HG03432 (cell line): ENCODE results near the gene TMEM238L.

Experiments used
- ATAC-seq: cut with Tn5 transposase; IDR thresholded peaks from one replicate; pipeline ENCODE4 v1.9.1; 2021; ENCODE audit warnings: mild to moderate bottlenecking, moderate library complexity; ENCODE audit not compliant: unreplicated experiment

Gene TMEM238L

DNA sequence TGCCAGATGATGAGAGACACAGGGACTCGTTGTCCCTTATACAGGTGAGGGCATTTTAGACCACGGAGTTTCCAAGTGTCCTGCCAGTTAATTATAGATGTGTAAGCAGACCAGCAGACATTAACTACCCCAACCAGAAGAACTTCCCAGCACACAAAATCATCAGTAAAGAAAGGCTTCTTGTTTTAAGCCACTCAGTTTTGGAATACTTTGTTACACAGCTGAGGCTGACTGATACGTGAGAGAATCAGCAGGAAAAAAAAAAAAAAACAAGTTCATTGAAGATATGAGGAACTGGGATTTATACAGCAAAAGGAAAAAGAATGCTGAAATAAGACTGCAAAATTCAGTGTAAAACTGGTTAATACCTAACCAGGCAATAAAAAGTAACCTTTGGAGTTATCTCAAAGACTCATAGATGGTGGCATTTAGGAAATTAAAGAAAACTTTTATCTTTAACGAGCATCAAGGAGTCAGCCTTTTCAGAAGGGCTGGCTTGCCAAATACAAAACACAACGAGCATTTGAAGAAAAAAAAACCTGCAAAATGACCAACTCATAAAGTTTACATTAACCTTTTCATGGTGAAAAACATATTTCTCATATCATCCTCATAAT is 28.1 kb downstream of the TMEM238L start:
- no peak for ATAC-seq

DNA sequence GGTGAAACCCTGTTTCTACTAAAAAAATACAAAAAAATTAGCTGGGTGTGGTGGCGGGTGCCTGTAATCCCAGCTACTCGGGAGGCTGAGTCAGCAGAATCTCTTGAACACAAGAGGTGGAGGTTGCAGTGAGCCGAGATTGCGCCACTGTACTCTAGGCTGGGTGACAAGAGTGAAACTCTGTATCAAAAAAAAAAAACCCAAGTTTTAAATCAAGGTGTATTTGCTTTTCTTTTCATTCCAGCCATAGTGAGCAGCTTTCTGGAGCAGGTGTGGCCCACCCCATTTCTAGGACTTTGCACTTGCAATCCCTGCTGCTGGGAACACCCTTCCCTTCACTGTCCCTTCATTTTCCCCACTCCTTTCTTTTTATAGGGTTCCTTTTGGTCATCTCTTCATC is 28.8 kb downstream of the TMEM238L start:
- ATAC-seq = no peak

DNA sequence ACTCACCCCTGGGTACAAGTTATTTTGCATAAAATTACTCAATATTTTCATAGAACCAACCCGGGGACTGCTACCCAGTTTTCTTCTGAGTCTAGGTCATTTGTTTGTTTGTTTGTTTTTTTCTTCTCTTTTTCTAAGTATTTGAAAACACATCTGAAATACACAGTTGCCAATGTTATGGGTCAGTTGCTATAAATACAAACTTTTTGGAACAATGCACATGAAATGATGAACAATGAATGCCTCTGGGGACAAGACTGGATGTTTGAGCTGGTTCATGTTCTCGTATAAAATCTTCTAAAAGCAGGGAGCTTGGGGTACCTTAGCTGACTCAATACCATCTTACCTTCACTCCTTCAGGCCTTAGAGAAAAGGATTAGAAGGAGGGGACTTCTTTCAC is 30.5 kb downstream of the TMEM238L start:
- ATAC-seq = no peak

DNA sequence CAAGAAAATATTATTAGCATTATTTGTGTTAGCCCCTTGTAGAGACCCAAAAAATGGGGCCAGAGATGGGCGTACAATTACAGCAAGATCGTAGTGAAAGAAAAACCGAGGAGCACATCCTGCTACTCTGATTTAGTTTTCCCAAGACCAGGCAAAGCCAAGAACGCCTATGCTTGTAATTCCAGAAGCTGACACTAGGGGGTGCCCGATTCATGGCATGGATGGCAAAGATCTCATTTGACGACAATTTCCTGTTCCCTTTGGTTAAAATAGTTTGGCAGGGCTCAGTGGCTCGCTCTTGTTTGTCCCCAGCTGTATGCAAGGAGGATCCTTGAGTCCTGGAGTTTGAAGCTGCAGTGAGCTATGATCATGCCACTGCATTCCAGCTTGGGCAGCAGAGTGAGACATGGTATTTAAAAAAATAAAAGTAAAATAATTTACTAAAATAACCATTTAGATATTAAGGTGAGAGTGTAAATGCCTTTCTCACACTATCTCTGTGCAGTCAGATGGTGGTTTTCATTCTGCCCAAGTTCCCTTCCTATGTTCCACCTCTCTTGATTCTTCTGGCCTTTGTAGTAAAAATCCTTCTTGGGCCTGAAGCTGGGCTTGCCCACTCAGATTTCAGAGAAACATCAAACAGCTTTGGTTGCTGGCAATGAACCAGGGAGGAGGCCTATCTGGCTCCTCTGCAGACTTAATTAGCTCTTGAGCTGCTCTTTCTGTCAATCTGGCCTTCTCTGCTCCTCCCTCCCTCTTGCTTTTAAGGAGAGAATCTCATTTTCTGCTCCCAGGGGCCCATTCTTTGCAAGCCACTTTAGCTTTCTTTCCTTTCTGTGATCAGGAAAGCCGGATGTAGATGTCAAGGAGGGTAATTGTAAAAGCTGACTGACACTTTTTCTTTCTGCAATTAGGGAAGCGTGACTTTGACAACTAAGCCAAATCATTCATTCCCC is 31.2 kb downstream of the TMEM238L start:
- no peak for ATAC-seq

DNA sequence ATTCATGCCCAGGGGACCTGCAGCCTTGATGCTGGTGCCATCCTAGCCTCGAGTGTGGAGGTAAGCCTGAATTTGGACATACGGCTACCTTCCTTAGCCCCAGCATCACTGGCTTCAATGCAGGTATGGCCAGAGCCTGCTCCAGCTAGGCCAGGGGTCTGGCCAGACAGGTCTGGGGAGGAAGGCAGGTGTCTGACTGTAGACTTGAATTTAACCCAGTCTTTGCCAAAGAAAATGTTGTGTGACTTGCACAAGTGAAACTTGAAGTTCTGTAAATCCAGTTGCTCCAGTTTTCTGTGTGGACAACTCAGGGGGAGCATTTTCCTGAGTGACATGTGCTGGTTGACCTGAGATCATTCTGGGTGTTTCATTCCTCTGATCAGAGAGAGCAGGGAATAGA is 32.8 kb downstream of the TMEM238L start:
- ATAC-seq = no peak

DNA sequence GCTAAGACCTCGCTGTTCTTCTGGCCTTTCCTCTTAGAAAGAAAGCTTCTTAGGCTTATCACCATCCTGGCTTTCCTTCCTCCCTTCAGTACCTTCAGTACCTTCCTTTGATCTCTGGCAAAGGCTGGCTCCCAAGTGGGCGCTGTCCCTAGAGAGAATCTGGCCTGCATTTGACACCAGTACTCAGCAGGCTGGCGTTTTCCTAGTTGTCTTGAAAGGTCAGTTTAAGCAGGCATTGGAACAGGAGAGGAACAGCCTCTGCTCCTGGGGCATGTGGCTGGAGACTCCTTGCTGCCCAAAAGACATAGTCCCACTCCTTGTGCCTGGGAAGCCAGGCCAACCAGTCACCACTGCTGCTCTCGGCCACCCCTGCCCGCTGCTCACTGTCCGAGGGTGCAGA is 34.1 kb downstream of the TMEM238L start:
- no peak for ATAC-seq

DNA sequence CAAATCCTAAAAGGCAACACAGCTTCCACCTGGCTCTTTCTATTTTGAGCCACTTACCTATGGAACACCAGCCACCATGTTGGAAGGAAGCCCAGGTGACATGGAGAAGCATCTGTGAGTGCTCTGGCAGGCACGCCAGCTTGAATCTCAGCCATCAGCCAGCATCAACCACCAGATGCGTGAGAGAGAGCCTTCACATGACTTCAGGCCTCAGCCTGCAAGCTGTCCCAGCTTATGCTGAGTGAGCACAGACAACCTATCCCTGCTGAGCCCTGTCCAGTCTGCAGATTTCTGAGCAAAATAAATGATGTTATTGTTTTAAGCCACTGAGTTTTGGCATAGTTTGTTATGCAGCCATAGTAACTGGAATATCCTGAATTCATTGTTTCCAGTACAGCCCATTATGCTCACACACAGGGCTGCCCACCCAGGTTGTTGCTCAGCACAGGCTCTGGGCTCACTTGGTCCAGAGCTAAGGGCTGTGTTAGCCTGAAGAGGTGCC is 35.1 kb downstream of the TMEM238L start:
- ATAC-seq = no peak

DNA sequence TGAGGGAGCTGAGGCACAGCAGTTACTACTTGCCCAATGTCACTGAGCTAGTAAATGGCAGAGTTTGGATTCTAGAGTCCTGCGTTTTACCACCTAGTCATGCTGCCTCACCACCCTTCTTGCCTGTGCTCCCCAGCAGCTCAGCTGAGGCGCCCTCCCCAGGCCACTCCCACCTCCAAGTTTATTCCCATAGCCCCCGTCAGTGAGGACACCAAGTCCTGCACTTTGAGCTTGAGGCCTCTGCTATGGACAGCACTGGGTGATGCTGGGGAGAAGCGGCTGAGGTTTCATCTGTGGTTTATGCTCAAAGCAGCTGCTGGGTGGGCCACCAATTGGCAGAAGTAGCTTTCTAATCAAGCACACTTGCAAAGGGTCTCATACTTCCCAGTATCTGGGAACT is 36.7 kb downstream of the TMEM238L start:
- ATAC-seq = no peak

DNA sequence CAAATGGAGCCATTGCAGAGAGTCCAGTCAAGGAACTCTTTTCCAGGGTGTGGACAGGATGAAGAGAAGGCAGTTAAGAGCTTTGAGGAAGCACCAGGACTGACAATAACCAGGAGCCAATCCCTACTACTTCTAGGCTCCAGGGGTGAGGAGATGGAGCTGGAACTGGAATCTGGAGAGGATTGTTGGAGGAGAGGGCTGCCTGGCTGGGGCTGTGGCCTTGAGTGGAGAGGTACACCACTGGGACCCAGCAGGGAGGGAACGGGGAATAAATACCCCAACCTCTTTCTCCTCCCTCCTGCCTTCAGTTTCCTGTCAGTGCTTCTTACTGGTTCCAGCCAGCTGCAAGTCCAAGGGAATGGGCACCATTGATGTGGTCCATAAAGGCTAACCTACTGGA is 41.9 kb downstream of the TMEM238L start:
- ATAC-seq = no peak

DNA sequence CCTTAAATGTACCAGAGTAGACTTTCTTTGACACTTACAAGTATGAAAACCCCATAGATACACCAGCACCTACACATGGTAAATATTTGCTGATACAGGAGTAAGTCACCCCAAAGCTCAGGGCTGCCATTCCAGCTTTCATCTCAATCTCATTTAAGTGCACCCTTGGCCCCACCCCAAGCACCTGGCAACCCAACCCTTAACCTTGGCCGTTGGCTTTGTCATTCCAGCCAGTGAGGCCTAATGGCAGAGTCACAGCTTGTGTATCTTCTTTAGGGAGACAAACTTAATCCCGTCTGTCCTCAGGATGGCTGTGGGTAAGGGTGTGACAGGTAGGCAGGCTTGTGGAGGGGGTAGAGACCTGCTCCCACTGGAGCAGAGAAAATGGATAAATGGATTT is 42.6 kb downstream of the TMEM238L start:
- no peak for ATAC-seq

DNA sequence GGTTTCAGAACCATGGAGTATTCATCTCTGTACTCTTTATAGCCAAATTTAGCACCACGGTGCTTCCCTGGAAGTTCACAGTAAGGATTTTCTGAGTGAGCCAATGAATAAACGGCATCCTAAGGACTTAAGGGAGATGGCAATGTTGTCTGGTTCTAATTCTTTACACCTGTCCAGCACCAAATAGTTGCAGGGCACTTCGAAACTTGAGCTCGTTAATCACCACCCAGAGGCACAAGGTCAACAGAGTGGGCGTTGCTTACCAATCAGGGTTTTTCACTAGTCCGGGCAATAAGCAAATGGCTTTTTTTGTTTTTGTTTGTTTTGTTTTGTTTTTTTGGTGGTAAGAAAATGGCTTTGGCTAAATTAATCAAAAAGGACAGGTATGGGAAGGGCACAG is 45.8 kb downstream of the TMEM238L start:
- ATAC-seq = no peak

DNA sequence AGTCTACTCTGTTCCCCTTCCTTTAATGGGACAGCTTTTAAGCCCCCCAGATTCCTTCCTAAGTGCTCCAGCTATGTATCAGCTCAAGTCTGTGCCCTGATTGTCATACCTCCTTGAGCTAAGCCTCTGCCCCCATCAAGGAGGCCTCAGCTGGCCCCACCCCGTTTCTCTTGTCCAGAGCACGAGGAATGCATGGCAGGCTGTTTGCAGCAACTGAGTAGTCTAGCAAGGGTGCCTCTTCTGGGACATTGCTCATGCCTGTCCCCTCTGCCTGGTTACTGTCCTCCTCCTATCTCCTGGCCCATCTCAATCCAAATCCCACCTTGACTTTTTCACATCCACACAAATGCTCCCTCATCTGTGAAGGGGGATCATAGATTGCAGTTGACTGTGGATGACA is 46.3 kb downstream of the TMEM238L start:
- ATAC-seq = no peak

DNA sequence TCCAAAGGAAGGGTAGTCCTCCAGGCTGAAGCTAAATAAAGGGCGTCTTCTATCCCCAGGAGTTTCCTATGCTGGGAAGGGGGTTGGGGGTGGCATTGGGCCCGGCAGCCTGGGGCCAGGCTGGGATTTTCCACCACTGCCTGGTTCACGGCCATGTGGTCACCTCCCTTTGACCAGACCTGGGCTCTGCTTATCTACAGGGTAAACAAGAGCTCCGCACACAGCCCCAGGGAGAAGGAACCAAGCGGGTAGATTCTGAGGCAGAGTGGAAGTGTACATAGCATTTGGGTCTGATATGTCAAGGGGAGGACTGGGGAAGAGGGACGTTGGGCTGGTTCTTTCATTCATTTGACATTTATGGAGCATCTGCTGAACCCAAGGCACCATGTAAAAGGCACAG is 46.8 kb downstream of the TMEM238L start:
- no peak for ATAC-seq

DNA sequence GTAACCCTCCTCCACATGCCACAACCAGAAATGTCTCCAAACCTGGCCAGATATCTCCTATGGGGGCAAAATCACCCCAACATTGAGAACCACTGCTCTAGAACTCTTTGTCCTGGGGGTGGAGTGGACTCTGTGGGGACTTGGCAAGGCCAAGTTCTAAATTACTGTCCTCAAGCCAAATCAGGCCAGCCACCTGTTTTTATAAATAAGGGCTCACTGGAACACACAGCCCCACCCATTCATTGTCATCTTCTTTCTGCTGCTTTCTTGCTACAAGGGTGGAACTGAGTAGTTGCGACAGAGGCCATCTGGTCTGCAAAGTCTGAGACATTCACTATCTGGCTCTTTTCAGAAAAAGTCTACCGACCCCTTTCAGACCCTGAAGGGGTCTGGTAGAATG is 47.3 kb downstream of the TMEM238L start:
- no peak for ATAC-seq

DNA sequence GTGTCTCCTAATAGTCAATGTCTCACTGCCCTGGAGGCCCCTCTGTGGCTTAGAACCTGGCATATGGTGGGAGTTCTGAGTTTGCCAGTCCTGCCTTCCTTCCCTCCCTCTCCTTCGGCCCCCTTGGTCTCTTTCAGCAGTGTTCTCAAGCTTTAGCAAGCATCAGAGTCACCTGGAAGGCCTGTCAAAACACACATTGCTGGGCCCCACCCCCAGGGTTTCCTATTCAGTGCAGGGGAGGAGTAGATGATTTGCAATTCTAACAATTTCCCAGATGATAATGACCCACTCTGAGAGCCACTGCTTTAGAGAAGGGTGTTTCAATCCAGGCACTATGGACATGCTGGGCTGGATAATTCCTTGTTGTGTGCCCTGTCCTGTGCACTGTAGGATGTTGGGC is 47.7 kb downstream of the TMEM238L start:
- ATAC-seq = no peak

DNA sequence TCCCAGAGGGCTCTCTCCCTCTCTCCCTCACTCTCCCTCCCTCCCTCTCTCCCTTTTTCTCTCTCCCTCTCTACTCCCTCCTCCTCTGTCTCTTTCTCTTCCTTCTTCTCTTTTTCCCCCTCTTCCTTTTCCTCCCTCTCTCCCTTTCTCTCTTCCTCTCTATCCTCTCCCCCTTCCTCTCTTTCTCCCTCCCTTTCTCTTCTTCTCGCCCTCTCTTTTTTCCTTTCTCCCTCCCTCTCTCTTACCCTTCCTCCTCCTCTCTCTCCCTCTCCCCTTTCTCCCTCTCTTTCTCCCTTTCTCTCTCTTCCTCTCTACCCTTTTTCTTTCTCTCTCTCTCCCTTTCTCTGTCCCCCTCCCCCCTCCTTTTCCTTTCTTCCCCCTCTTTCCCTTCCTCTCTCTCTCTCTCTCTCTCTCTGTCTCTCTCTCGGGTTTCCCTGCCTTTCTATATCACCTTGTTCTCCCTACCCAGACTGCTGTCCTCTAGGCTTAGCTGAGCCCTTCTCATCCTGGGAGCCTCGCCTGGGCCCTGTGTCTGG is 48.2 kb downstream of the TMEM238L start:
- no peak for ATAC-seq

DNA sequence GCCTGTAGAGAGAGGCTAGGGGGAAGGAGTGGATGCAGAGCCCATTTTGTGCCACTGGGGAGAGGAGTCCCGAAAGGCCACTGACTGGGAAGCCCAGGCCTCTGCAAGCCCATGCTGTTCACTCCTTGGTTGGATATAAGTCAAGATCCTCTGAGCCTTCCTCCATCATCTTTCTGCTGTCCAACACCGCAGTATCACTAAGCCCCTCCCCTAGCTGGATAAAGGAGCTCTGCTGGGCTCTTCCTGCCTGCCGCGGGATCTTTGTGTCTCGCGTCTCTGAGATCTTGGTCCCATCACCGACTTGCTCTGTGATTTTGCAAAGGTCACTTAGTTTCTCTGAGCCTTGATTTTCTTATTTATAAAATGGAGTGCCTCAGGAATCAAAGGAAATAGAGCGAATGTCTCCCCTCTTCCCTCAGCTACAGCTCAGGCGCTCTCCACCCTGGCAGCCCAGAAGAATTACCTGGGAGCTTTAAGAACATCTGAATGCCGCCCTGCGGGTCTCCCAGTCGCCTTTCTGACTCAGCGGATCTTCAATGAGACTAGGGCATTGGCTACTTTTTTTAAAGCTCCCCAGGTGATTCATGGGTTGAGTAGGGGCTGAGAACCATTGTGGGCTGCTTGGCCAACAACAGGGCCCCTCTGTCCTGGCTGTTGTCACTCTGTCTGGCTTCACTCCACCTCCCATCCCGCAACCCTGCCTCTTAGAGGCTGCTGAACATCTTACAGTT is 48.9 kb downstream of the TMEM238L start:
- no peak for ATAC-seq

DNA sequence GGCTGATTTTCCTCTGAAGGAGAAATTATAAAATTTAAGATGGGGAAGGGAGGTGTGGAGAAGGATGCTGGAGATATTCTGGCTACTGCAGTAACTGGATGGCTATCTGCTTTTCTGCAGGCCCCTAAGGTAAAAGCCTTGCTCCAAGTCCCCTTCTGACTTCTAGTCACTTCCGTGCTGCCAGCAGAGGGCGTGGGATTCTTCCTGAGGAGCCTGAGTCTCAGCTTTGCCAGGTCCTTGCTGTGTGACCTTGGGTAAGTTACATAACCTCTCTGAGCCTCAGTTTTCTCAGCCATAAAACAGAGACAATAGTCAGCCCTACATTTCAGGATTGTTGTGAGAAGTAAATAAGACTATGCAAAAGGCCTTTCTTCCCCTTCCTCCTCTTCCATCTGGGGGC is 49.8 kb downstream of the TMEM238L start:
- no peak for ATAC-seq

DNA sequence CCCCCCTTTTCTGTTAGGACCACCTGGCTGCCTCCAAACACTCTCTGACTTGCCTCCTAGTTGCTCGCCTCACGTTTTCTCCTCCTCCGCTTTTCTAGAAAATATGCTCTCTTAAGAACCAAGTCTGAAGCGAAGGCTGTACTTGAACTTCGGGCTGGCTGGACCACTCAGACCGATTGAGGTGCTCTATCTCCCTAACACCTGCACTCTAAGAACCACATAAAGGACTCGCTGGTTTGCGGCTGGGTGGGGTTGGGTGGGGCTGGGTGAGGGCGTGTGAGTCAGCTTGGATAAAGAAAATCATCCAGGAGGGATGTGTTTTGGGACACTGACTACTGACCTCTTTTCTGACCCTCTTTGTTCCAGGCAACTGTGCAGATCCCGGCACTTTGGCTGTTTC is 51.2 kb downstream of the TMEM238L start:
- ATAC-seq = no peak

DNA sequence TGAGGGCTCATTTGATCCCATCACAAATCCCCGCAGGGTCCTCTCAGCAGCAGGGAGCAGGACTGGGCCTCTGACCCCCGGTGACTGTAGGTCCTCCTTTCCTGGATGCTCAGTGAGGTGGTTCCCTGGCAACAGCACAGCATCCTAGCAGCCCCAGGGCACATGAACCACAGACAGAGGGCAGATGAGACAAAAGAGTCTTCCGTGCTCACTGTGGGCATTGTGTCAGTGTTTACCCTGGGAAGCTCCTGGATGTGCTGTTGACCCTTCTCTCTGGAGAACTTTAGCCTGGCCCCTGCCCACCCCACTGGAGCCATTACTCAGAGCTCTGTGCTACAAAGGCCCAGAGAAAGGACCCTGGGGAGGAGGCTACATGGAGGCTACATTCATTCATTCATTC is 52.3 kb downstream of the TMEM238L start:
- no peak for ATAC-seq

DNA sequence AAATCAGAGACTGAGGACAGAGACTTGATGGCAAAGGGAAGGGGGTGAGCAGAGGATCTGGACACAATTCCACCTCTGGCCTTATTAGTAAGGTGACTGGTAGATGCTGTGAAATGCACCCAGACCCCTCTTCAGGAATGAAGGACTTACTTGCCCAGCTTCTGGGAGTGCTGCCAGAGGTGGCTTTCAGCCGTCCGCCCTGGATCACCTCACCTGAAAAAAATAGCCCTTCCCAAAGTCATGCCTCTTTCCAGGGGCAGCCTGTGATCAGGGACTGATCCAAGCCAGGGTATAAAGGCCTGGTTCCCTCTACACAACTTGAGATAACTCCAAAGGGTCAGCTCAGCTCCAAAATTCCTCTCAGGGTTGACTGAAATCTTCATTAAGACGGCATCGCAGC is 53.7 kb downstream of the TMEM238L start:
- ATAC-seq = no peak
